GM18526 (cell line): ENCODE data around the gene ATG7.

Source experiments
- POLR2A ChIP-seq: IDR thresholded peaks from 3 replicates; pipeline ENCODE4 v1.6.1; 2011; ENCODE audit not compliant: insufficient read length; ENCODE audit errors: extremely low read depth

Gene ATG7

DNA sequence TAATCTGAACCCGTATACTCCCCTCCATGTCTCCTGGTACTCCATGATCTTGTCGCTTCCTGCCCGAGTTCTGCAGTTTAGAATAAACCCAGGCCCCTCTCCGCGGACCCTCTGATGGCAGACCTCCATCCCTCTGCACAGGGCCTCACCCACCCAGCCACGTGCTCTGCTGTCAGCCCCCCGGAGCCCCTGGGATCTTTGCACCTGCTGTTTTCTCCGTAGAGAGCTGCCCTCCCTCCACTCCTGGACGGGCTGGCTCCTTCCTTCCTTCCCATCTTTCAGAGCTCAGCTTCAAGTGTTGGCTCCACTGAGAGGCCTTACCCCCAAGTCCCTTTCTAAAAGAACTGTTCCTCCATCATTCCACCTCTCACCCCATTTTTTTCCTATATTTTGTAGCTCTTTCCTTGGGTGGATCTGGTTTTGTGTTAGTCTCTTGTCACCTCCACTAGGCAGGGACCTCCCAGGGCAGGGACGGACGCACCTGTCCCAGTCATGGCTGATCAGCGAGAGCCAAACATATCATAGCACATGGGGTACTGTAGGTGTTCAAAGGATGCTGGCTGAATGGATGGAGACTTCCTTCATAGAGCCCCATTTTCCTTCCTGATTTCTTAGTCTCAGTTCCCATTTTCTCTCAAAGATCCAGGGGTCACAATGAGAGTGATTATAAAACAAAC lies 264.9 kb downstream of the ATG7 start:
- no peak for TF ChIP-seq POLR2A

DNA sequence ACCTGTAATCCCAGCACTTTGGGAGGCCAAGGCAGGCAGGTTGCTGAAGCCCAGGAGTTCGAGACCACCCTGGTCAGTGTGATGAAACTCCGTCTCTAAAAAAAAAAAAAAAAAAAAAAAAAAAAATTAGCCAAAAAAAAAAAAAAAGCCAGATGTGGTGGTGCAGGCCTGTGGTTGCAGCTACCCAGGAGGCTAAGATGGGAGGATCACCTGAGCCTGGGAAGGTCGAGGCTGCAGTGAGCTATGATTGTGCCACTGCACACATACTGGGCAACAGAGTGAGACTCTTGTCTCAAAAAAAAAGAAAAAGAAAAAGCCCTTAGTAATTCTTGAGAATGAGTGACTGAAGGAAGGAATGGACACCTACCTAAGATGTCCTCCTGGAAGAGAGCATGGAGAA lies 266.4 kb downstream of the ATG7 start:
- TF ChIP-seq POLR2A, result no peak

DNA sequence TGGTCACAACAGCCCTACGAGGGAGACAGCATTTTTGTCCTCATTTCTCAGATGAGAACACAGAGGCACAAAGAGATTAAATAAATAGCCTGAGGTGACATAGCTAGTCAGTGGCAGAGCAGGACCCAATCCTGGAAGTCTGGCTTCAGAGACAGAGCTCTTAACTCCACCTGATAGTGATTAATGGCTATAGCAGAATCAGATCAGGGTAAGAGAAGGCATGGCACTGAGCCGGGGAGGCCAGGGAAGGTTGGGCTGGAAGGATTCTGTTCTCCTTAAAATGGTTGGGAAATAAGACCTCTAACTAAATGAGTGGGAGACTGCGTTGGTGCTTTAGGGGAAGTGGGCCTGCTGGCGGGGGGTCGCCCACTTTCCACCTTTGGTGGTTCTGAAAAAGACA lies 267.0 kb downstream of the ATG7 start:
- no peak for TF ChIP-seq POLR2A

DNA sequence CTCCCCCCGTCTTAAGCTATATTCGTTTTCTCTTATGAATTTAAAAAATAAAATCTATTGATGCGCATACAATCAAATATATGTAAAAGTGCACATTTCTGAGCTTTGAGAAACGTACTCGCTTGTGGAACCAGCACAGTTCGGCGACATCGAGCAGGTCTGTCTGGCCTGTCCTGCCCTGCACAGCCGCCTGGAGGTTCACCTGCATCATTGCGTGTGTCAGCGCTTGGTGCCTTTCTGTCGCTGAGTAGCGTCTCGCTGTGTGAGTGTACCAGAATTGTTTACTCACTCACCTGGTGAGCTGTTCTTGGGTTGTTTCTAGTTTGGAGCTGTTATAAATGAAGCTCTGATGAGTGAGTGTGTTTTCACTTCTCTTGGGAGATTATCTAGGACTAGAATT lies 267.5 kb downstream of the ATG7 start:
- no peak for TF ChIP-seq POLR2A

DNA sequence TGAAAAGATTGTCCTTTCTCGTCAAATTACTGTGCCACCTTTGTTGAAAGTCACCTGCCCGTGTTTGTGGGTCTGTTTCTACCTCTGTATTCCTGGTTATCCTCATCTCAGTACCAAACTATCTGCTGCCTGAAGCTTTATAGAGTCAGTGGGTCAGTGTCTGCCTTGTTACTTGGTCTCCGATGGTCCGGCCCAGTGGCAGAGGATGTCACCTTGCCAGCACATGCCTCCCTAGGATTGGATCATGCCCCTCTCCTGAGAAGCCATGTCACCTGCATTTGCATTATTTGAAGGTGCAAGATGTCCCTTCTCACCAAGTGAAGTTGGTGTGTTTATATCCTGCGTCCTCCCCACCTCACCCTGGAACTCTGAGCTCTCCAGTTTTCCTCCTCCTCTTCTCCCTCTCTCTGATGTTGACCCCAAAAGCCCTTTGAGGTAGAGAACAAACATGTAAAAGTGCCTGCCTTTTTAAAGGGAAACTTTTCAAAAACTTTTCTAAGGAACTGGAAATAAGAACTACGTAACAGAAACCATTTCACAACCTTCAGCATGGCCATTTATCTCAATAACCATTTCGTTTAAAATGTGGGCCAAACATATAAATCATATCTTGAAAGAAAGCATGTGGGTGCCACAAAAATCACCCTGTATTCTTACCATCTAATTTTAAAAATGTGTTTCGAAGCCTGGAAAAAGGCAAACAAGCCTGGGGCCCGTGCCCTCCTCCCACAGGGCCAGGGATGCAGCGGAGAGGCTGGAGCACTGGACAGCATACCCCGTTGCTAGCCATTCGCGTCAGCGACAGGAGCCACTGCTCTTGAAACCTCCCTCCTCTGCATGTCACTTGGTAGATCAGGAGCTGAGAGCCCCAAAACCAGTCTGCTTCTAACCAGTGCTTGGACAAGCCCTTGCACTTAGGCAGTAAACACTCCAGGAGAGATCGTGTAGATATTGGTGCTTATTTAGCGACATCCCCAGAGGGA lies 269.4 kb downstream of the ATG7 start:
- no peak for TF ChIP-seq POLR2A

DNA sequence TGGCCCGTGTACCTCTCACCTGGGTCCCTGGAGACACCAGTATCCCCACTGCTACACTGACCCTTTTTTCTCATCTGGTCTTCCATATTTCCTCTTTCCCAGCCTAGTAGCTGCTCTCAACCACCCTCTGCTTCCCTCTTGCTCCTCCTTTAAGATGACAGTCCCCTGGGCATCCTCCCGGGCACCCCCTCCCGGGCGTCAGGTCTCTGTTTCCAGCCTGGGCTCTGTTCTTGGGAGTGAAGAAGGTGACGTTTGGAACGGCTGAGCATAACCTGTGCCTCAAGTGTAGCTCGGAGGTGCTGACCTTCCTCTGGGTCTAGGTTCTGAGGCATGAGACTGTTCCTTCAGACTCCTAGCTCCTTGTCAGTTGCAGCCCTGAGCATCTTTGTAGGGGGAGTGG lies 270.4 kb downstream of the ATG7 start:
- no peak for TF ChIP-seq POLR2A

DNA sequence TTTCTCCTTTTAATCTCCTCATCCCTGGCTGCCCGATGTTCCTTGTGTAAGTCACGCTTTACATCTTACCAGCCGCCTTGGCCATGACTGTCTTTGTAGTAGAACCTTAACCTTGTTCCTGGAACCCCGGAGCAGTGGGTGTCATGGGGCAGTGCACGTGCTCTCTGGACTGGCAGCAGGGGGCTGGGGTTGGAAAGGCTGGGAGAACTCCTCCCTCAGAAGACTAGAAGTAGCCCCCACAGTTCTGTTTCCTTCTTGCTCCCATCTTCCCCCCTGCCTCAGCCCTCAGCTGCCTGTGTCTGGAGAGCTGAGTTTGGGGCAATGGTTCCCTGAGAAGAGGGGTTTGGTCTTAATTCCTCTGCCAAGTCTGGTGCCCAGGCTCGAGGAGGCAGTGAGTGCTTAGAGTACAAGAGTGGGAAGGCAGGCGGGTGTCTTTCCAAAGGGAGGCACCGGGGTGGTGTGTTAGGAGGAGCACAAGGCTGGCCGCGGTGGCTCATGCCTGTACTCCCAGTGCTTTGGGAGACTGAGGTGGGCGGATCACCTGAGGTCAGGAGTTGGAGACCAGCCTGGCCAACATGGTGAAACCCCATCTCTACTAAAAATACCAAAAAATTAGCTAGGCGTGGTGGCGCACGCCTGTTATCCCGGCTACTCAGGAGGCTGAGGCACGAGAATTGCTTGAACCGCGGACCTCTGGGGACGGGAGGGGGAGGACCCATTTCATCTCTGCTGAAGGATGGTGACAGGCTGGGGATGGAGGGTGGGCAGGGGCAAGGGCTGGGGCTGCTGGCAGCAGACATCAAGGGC lies 271.1 kb downstream of the ATG7 start:
- TF ChIP-seq POLR2A, result no peak

DNA sequence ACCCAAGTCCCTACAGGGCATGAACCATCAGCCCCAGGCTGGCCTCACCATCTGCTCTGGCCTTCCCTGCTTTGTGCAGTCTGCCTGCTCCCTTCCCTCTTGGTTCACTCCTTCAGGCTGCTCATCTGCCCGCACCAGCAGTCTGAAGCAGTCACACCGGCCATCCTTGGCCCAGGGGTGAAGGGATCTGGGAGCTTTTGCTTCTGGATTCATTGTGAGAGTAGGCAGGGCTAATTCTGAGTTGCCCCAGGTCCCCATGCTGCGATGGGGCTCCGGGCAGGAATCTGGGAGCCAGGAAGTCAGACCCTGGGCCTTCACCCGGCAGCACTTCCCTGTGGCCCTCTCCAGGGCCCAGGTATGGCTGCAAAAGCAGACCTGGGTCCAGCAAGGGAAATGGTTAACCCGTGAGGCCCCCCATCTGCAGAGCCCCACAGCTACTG lies 271.8 kb downstream of the ATG7 start:
- no peak for TF ChIP-seq POLR2A

DNA sequence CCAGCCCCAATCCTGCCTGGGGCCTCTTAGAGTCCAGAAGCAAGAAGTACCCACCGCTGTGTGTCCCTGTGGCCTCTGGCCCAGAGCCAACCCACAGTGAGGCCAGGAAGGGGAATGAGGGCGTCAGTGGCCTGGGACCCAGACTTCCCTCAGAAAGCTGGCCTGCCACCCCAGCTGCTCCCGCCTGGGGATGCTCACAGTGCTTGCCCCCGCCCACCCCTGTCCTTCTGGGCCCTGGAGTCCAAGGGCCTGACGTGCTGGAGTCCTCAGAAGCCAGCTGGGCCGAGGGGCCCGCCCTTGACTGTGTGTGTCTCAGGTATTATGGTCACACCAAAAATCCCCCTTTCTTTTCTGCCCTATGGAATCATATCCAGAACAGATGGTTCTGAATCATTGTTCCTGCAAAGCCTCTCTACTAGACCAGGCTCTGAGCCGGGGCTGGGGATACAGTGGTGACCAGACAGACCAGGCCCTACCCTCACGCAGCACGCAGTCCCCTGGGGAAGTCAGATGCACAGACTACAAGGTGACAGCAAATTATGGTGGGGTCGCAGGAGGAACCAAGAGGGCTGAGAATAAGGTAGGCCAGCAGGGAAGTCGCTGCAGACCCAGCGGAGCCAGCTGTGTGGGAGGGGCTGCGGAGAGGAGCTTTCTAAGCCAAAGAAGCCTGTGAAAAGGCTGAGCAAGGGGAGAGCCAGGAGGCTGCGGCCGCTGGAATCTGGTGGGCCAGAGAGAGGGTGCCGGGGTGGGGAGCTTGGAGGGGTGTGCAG lies 272.4 kb downstream of the ATG7 start:
- no peak for TF ChIP-seq POLR2A

DNA sequence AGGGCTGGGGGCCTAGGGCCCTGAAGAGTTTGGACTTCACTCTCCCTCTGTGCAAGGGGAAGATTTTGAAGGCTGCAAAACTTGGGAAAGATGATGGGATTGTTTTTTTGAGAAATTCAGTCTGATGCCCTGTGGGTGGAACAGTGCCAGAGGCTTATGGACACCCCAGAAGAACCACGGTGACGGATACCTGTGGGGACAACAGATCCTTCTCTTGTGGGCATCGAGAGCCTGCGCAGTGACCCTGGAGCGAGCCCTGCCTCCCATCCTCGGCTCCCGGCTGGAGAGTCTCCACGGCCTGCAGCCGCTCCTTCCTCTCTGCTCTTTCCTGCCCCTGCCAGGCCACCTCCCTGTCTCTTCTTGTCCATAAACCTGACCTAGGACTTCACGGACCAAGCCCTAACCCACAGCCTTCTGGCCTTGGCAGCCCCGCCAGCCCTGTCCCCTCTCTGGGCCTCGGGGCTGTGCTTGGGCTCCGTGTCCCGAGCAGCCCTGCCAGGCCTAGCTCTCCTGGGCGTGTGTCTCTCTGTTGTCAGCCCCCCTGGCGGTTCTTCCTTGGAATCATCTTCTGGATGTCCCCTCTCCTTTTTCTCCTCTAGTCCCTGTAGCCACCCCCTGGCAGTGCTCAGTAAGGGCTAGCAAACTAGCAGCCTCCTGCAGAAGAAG lies 273.1 kb downstream of the ATG7 start:
- no peak for TF ChIP-seq POLR2A

DNA sequence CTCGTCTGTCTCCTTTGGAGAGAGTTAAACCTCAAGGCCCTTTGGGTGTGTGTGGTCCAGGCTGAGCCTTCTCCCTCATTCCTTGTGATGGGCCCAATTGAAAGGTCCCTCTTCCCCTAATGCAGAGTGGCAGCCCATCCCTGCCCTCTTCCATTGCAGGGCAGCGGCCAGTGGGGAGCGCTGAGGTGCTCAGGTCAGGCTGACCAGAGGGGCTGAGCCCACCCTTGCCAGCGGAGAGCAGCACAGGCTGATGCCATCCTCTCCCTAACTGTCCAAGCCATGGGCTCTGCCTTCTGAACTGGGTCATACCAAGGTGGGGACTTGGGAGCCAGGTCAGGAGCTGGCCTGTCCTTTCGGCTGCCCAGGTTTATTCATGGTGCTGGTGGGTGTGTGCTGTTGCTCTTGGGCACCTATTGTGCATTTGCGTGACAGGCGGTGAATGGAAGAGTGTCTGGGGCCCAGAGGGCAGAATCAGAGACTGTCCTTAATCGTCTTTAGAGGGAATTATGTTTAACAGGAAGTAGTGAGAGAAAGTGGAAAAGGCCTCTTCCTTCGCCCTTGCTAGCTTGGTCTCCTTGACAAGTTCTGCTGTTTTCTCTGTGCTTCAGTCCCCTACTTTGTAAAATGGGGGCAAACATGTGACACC lies 274.6 kb downstream of the ATG7 start:
- no peak for TF ChIP-seq POLR2A

DNA sequence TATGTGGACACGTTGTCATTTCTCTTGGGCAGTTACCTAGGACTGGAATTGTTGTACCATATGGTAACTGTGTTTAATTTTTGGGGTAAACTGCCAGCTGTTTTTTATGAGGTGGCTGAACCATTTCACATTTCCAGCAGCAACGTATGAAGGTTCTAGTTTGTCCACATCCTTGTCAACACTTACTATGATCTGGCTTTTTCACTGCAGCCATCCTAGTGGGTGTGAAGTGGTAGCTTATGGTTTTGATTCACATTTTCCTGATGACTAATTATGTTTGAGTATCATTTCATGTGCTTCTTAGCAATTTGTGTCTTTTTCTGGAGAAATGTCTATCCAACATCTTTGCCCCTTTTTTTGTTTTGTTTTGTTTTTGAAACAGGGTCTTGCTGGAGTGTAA lies 275.3 kb downstream of the ATG7 start:
- no peak for TF ChIP-seq POLR2A

DNA sequence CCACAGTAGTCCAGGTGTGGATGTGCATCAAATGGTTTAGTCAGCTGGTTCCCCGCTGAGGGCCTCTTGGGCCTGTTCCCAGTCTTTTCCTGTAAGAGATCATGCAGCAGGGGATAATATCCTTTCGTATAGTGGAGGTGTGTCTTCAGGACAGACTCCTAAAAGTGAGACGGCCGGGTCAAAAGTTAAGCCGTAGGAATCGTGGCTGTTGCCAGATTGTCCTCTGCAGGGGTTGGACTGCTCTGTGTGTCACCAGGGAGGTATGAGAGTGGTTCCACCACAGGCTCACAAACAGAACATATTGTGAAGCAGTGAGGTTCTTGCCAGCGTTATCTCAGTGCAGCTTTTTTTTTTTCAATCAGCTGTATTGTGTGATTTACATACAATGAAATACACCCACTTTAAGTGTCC lies 276.5 kb downstream of the ATG7 start:
- no peak for TF ChIP-seq POLR2A
